GOT3 (cell line): ENCODE measurements around the gene SIPA1L3.

Source experiments
- DNase-seq: peaks from one replicate; lab custom pipeline; 2025; ENCODE audit warnings: mixed read lengths; lab: John Stamatoyannopoulos, UW

Gene SIPA1L3

GRCh38 chr19:37975596-37976515, 68.8 kb downstream of the SIPA1L3 start:
- no peak for DNase-seq

DNA sequence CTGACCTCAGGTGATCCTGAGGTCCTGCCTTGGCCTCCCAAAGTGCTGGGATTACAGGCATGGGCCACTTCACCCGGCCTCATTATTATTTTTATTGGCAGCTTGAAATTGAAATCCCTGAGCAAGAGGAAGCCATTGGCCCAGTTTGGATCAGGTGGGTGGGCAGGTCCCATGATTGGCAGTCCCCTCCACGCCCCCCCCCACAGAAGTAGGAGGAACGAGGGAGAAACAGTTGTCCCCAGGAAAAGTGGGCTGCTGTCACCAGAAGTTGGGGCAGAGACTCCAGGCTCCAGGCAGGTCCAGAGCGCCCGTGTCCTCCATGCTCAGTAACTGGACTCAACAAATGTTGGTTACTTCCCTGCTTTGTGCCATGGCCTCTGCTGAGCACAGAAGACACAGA, 70.4 kb downstream of the SIPA1L3 start:
- no peak for DNase-seq

DNA sequence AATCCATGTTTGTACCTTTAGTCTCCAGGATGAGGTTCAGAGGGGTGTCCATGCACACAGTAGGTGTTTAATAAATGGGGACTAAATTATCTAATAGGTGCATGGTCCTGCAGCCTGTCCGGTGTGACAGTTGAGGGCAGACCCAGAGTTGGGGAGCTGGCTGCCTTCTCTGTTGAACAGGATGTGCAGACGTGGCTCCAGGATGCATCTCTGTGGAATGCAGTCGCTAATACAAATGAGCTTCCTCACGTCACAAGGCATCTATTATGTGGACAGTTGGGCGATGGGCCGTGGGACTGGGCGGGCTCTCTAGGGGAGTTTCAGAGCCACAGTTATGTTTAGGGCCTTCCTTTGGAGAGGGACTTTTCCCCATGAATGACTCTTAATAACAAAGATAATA, 71.0 kb downstream of the SIPA1L3 start:
- DNase-seq, result no peak

DNA sequence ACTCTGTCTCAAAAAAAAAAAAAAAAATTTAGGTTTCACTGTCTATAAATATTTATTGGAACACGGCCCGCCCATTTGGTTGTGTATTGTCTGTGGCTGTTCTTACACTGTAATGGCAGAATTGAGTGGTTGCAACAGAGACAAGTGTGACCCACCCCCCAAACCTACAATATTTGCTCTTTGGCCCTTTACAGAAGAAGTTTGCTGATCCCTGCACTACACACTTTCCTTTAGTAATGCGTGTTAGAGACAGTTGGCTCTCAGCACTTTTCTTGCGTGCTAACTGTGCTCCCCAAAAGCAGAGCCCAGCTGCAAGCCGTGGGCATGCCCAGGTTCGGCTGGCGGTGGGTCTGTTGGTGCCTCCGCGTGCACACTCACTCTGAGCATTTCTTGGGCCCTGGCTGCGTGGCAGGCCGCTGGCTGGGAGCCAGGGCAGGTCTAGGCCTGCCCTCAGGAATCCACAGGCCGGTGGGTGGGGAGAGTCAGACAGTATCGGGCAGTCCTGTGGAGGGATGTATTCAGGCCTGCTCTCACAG, 72.6 kb downstream of the SIPA1L3 start:
- DNase-seq, result no peak

DNA sequence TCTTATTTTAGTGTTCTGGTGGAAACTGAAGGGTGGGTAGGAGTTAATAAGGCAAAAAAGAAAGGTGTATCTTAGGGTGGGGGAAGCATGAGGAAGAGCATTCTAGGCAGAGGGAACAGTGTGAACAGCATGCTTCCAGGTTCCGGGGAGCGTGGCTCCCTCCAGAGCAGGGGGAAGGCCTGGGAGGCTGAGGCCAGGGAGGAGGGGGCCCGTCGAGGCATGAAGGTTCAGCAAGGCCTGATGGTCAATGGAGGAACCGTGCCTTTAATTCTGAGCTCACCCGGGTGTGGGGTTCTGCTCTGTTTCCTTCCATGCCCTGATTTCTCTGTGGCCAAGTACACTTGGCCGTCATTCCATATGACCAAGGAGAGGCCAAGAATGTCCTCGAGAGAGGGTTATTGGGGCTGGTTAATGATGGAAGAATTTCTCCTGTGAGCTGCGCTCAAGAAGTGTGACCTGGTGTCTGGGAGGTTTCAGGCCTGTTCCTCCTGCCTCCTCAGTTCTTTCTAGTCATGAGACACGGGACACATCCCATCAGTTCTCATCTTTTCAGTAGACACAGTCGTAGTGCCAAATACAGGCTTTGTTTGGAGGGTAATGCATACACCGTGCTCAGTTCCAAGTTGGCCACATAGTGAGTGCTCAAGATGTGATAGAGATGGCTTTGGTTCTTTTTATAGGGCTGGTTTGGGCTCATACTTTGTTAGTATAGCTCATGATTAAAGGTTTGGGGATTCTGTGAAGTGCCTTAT, 73.6 kb downstream of the SIPA1L3 start:
- DNase-seq, result no peak

- no peak for DNase-seq
Observed at GRCh38 chr19:37981785-37982475, 74.9 kb downstream of the SIPA1L3 start.

DNA sequence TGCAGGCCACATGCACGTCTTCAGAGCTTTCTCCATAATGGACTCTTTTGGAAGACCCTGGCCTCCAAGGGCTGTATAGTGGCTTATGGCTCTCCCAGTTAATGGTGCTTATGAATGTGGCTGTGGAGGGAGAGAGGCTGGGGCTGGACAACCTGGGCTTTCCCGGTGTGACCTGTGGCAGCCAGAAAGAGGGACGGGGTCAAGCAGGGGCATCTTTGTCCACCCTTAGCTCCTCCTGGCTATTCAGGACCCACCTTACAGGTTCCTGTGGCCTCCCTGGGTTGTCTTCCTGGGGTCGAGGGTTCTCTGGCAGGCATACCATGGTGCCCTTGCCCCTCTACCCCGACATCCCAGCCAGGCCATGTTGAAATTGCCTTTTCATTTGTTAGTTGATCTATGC, 75.6 kb downstream of the SIPA1L3 start:
- no peak for DNase-seq

DNA sequence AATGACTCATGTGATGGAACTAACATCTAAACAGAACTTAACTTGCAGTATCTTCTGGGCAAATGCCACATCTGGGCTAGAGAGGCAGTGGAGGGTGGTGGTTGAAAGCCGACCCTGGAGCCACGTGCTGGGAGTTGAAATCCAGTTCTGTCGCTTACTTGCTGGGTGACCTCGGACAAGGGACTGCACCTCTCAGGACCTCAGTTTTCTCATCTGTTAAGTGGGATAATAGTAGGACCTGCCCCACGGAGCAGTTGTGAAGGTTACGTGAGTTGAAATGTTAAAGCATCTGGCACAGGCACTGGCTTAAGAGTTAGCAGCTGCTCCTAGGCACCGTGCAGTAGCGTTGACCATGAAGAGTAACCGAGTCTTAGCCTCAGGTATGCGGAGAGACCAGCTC, 76.1 kb downstream of the SIPA1L3 start:
- no peak for DNase-seq

- no peak for DNase-seq
Observed at GRCh38 chr19:37983916-37984315, 76.9 kb downstream of the SIPA1L3 start.

DNA sequence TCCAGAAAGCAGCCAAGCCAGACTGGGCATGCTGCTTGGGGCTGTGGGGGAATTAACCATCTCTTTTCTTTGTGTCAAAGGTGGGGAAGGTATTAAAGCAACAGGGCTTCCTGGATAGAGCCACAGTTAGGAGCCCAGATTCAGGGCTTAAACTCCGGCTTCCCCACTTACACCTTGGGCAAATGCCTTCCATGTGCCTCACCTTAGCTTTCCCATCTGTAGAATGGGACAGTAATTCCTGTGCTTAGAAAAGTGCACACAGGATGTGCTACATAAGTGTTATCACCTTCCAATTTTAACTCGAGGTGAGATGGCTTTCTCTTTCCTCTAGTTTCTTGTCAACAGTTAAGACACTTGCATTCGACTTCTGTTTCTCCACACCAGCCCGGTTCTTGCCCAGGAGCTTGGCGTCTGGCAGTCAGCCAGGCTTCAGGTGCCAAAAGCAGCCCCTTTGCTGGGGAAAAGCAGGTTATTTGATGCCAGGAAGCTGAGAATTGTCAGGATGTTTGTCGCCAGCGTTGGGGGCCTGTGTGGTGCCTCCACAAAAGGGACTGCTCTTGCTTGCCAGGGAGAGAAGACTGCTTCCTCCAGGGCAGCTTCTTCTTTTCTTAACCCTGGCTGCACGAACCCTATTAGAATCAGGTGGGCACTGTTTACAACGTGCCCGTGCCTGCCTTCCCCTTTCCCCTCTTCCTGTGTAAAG, 79.2 kb downstream of the SIPA1L3 start:
- no peak for DNase-seq

GRCh38 chr19:37987356-37988332, 80.6 kb downstream of the SIPA1L3 start:
- no peak for DNase-seq

DNA sequence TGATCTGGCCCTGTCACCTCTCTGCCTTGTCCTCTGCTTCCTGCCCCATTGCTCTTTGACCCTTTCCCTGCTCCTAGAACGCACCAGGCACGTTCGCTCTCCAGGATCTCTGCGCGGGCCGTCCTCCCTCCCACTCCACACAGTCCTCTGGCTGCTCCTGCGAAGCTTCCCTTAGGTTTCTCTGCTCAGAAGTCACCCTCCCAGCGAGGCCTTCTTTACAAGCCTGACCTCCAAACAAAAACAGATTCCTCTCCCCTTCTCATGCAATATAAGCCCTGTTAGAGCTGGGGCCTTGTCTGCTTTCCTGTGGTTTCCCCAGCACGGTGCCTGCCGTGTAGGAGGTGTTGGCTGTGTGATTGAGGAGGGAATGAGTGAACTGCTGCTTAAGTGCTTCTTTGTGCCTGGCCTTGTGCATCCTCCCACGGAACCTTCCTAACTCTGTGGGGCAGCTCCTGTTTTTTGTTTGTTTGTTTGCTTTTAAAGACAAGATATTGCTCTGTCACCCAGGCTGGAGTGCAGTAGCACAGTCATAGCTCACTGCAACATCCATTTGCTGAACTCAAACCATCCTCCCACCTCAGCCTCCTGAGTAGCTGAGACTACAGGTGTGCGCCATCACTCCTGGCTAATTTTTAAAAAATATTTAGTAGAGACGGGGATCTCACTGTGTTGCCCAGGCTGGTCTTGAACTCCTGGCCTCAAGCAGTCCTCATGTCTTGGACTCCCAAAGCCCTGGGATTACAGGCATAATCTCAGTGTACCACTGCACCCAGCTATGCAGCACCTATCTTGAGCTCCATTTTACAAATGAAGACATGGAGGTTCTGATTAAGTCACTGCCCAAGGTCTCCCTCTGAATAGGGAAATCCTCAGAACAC, 82.0 kb downstream of the SIPA1L3 start:
- no peak for DNase-seq

DNA sequence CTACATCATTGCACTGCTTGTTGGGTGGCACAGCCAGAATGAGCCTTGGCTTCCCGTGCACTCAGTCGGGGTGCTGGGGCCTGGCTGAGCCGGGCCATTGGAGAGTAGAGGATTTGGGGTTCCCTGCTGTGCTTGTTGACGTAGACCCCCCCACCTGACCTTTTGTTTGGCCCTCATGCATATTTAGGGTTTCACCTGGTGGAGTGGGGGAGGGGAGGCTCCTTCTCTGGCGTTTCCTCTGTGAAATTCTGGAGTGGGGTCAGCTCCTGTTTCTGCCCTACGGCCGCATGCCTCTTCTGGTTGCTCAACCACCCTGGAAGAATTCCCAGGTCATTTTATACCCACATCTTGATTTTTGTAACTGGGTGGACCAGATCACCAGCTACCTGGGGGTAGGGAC, 82.8 kb downstream of the SIPA1L3 start:
- no peak for DNase-seq

- DNase-seq, result no peak
Observed at GRCh38 chr19:37990362-37990761, 83.4 kb downstream of the SIPA1L3 start.

- DNase-seq, result no peak
Observed at GRCh38 chr19:37991176-37991835, 84.3 kb downstream of the SIPA1L3 start.

- DNase-seq, result no peak
Observed at GRCh38 chr19:37991841-37992248, 84.8 kb downstream of the SIPA1L3 start.

DNA sequence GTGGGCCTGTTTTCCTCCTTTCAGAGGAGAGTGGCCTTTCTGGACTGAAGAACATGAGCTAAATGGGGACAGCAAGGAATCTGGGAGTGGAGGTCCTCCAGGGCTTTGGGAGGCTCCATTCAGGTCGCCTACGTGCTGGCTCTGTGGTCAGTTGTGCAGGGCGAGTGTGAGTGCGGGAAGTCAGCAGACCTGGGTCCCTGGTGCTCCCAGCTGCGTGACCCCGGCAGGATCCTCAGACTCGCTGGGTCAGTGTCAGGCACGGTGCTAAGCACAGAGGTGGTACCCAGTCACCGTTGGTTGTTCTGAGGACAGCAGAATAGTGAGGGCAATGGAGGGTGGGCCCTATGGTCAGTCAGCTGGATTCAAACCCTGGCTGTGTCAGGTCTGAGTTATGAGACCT, 85.8 kb downstream of the SIPA1L3 start:
- DNase-seq, result no peak

GRCh38 chr19:37994823-37995130, 87.8 kb downstream of the SIPA1L3 start:
- no peak for DNase-seq

GRCh38 chr19:37995346-37995745, 88.3 kb downstream of the SIPA1L3 start:
- no peak for DNase-seq
